SK-N-SH (cell line): ENCODE results near the gene DVL1. TPM values are rescaled to one million over a fixed set of nuclear protein-coding genes. Genes with fewer than 3 reads are reported as not detected.

Source experiments
- CTCF ChIA-PET: fragments of 300-600, 350-600 bp; formaldehyde crosslinking; extraction: SDS; loops from one replicate; lab custom pipeline; 2021; lab: Yijun Ruan, JAX
- POLR2A ChIA-PET: fragments of 350-600 bp; sonication (Branson Sonifier 250); formaldehyde crosslinking; extraction: SDS; loops from one replicate; lab custom pipeline; 2020; ENCODE audit warnings: antibody characterized with exemption, inconsistent platforms; lab: Yijun Ruan, JAX
- DNase-seq: peaks from one replicate; pipeline ENCODE4 v3.0.0; 2012
- H2AFZ ChIP-seq: fragments of 200-600 bp; sonication (generic); 2 replicates; pipeline ENCODE4 v1.8.1; 2016; ENCODE audit warnings: antibody characterized with exemption, mild to moderate bottlenecking, low read depth
- H3F3A ChIP-seq: fragments of 200-600 bp; sonication (generic); replicated peaks from 2 replicates; pipeline ENCODE3; 2016; ENCODE audit warnings: antibody characterized with exemption, mild to moderate bottlenecking; ENCODE audit not compliant: insufficient read depth
- H3K27ac ChIP-seq, 2 experiments: fragments of 200-500 bp in 1 of 2; fragments of 200-600 bp in 1 of 2; sonication (Bioruptor generic) in 1 of 2; sonication (generic), shearing (Covaris generic) in 1 of 2; 2 replicates each; pipeline versions ENCODE4 v1.5.1 to v1.6.1; 2014 to 2016; ENCODE audit warnings: low read depth in 2 of 2, inconsistent platforms in 1 of 2, low read length in 1 of 2, mild to moderate bottlenecking in 1 of 2, mixed read lengths in 1 of 2
- H3K27me3 ChIP-seq: fragments of 200-600 bp; sonication (generic), shearing (Covaris generic); 2 replicates; pipeline ENCODE4 v1.6.1; 2016; ENCODE audit warnings: mixed run types; ENCODE audit not compliant: insufficient read depth
- H3K36me3 ChIP-seq, 2 experiments: fragments of 200-500 bp in 1 of 2; fragments of 200-600 bp in 1 of 2; sonication (Bioruptor generic) in 1 of 2; sonication (generic) in 1 of 2; replicated peaks in 1 of 2; 2 replicates each; pipeline versions ENCODE3 to v1.5.1; 2014 to 2016; ENCODE audit warnings: low read length in 1 of 2, mild to moderate bottlenecking in 1 of 2; ENCODE audit not compliant: insufficient read depth in 2 of 2, control insufficient read depth in 1 of 2
- H3K4me1 ChIP-seq, 2 experiments: fragments of 200-500 bp in 1 of 2; fragments of 200-600 bp in 1 of 2; sonication (Bioruptor generic) in 1 of 2; sonication (generic), shearing (Covaris generic) in 1 of 2; 2 replicates each; pipeline versions ENCODE4 v1.5.1 to v1.6.1; 2014 to 2016; ENCODE audit warnings: low read depth in 1 of 2, low read length in 1 of 2, mixed run types in 1 of 2; ENCODE audit not compliant: insufficient read depth in 2 of 2, control insufficient read depth in 1 of 2
- H3K4me2 ChIP-seq: fragments of 200-600 bp; sonication (generic), shearing (Covaris generic); 2 replicates; pipeline ENCODE4 v1.6.1; 2017; ENCODE audit warnings: mixed run types
- H3K4me3 ChIP-seq, 2 experiments: fragments of 200-500 bp in 1 of 2; fragments of 200-600 bp in 1 of 2; sonication (Bioruptor generic) in 1 of 2; sonication (generic), shearing (Covaris generic) in 1 of 2; 2 replicates each; pipeline versions ENCODE4 v1.5.1 to v1.8.1; 2014 to 2016; ENCODE audit warnings: low read depth in 2 of 2, inconsistent platforms in 1 of 2, low read length in 1 of 2, mild to moderate bottlenecking in 1 of 2, mixed read lengths in 1 of 2, moderate library complexity in 1 of 2
- H3K79me2 ChIP-seq: fragments of 200-600 bp; sonication (generic); 2 replicates; pipeline ENCODE4 v1.8.1; 2017; ENCODE audit warnings: mild to moderate bottlenecking; ENCODE audit not compliant: insufficient read depth
- H3K9ac ChIP-seq: fragments of 200-600 bp; sonication (generic); 2 replicates; pipeline ENCODE4 v1.6.1; 2017; ENCODE audit warnings: mixed run types
- H3K9me2 ChIP-seq: fragments of 200-600 bp; sonication (generic); 2 replicates; pipeline ENCODE4 v1.6.1; 2017; ENCODE audit warnings: mixed run types
- H3K9me3 ChIP-seq: fragments of 200-600 bp; sonication (generic); 2 replicates; pipeline ENCODE4 v1.6.1; 2017; ENCODE audit warnings: mixed run types, mild to moderate bottlenecking, moderate library complexity
- H4K20me1 ChIP-seq: fragments of 200-600 bp; sonication (generic); 2 replicates; pipeline ENCODE4 v1.6.1; 2017; ENCODE audit warnings: mild to moderate bottlenecking, mixed run types; ENCODE audit not compliant: insufficient read depth
- ELF1 ChIP-seq: IDR thresholded peaks from 2 replicates; pipeline ENCODE4 v1.4.0; 2012
- EP300 ChIP-seq, 2 experiments: IDR thresholded peaks; 2 replicates each; pipeline versions ENCODE4 v1.4.0 to v1.6.1; 2012; ENCODE audit warnings: borderline replicate concordance in 1 of 2, low read depth in 1 of 2, low read length in 1 of 2
- EZH2phosphoT487 ChIP-seq: fragments of 200-600 bp; sonication (generic); IDR thresholded peaks from 2 replicates; pipeline ENCODE4 v1.6.1; 2017; ENCODE audit warnings: low read depth, mixed run types, mild to moderate bottlenecking, antibody characterized with exemption, moderate library complexity, borderline replicate concordance
- FOXM1 ChIP-seq: IDR thresholded peaks from 2 replicates; pipeline ENCODE4 v1.4.0; 2012; ENCODE audit warnings: low read depth, mild to moderate bottlenecking
- IRF3 ChIP-seq: fragments of 150-350 bp; IDR thresholded peaks from 2 replicates; pipeline ENCODE4 v1.6.1; 2016; ENCODE audit warnings: mild to moderate bottlenecking, low read depth, low read length
- JUND ChIP-seq: IDR thresholded peaks from 2 replicates; pipeline ENCODE4 v1.4.0; 2012
- MAX ChIP-seq: IDR thresholded peaks from 2 replicates; pipeline ENCODE4 v1.4.0; 2012; ENCODE audit warnings: low read depth
- MEF2A ChIP-seq: IDR thresholded peaks from 2 replicates; pipeline ENCODE4 v1.4.0; 2012; ENCODE audit warnings: low read depth, borderline replicate concordance
- NRF1 ChIP-seq: IDR thresholded peaks from 2 replicates; pipeline ENCODE4 v1.6.1; 2012; ENCODE audit warnings: low read depth, mild to moderate bottlenecking, low read length
- RCOR1 ChIP-seq: fragments of 150-350 bp; IDR thresholded peaks from 2 replicates; pipeline ENCODE4 v1.6.1; 2017; ENCODE audit warnings: antibody characterized with exemption, low read length
- SMC3 ChIP-seq: IDR thresholded peaks from 2 replicates; pipeline ENCODE4 v1.6.1; 2012; ENCODE audit warnings: low read depth, low read length, improper control_type of control experiment
- TAF1 ChIP-seq: IDR thresholded peaks from 2 replicates; pipeline ENCODE4 v1.6.1; 2012; ENCODE audit warnings: low read depth, mild to moderate bottlenecking, low read length, moderate library complexity, borderline replicate concordance
- USF1 ChIP-seq: IDR thresholded peaks from 2 replicates; pipeline ENCODE4 v1.4.0; 2012; ENCODE audit warnings: low read depth, borderline replicate concordance
- ZBTB33 ChIP-seq: IDR thresholded peaks from 2 replicates; pipeline ENCODE4 v1.4.0; 2012; ENCODE audit warnings: low read depth, borderline replicate concordance
- WGBS: methylation state at CpG from one replicate; pipeline ENCODE4 v1.1.6; 2017; ENCODE audit warnings: low lambda C conversion rate; 5-methylcytosine and 5-hydroxymethylcytosine counted together
- polyA plus RNA-seq, 3 experiments: library from polyadenylated mRNA; depleted of rRNA; stranded (reverse); fragments of >200 nt; gene quantifications; 2 replicates each; pipeline ENCODE4 v1.2.3, GENCODE V29; 2012

Gene DVL1
- polyA plus RNA-seq, 1 of the 3 experiments (the other 2 are of a cell fraction): 32.0 TPM

- ChIA-PET POLR2A (no interaction called here), CTCF (interaction anchor here (1.6 kb wide), 1 partner anchor 33 kb away, joined by 3 read pairs; the partner anchor contains the start of gene CCNL2)
- no peak for TF ChIP-seq NRF1
- TF ChIP-seq ELF1: no peak
- TF ChIP-seq JUND: no peak
- TF ChIP-seq FOXM1: no peak
- no peak for TF ChIP-seq EZH2phosphoT487
- no peak for TF ChIP-seq USF1
- WGBS: 63% methylated on average over 10 of the region's 10 CpGs
- no peak overlapping the region for H3K9ac ChIP-seq
- H3K27me3 ChIP-seq: no peaks in the 10 kb centered on the region
- no peak for DNase-seq
- no peak overlapping the region for H3K4me2 ChIP-seq
- no peak overlapping the region for H2AFZ ChIP-seq
- no peaks in the 10 kb centered on the region for H3K9me2 ChIP-seq
- H4K20me1 ChIP-seq: no peaks in the 10 kb centered on the region
- no peak overlapping the region for H3K4me3 ChIP-seq
- H3K79me2 ChIP-seq: no peaks in the 10 kb centered on the region
- H3K27ac ChIP-seq: no peak overlapping the region
- H3K36me3 ChIP-seq: no peaks in the 10 kb centered on the region
- peaks cover 2 to 3% of the 10 kb centered on the region in 2 experiments; a peak in 3 of 4 replicates for H3K4me1 ChIP-seq
- H3F3A ChIP-seq: peaks cover 9% of the 10 kb centered on the region
- no peaks in the 10 kb centered on the region for H3K9me3 ChIP-seq
These were observed 16.9 kb upstream of the DVL1 start for GRCh38 chr1:1365875-1366698.

- no peak for TF ChIP-seq USF1
- TF ChIP-seq RCOR1: no peak
- no peak for TF ChIP-seq TAF1
- TF ChIP-seq EP300 (IDR thresholded peaks at IDR 0.05; ENCODE audit: borderline replicate concordance in 1 of 2, low read depth in 1 of 2, low read length in 1 of 2): no peak
- TF ChIP-seq MAX: no peak
- no peak for TF ChIP-seq IRF3
- TF ChIP-seq SMC3: no peak
- TF ChIP-seq ZBTB33: no peak
- no peak for TF ChIP-seq EZH2phosphoT487
- no peak for TF ChIP-seq MEF2A
- TF ChIP-seq, all 33 proteins: peak for 0
- H3K9ac ChIP-seq: no peak overlapping the region
- no peaks in the 10 kb centered on the region for H3K9me2 ChIP-seq
- H2AFZ ChIP-seq: no peak overlapping the region
- no peaks in the 10 kb centered on the region for H4K20me1 ChIP-seq
- no peak for DNase-seq
- no peaks in the 10 kb centered on the region for H3K27me3 ChIP-seq
- H3K27ac ChIP-seq: no peak overlapping the region
- H3K4me3 ChIP-seq: no peak overlapping the region
- H3K9me3 ChIP-seq: no peaks in the 10 kb centered on the region
- POLR2A ChIA-PET: no interaction called here
- peaks cover 16 to 22% of the 10 kb centered on the region in 2 experiments; a peak in 3 of 4 replicates for H3K4me1 ChIP-seq
- H3K4me2 ChIP-seq: no peak overlapping the region
- H3K36me3 ChIP-seq: no peaks in the 10 kb centered on the region
- H3F3A ChIP-seq: peaks cover 11% of the 10 kb centered on the region
- CTCF ChIA-PET: interaction anchor here (1.6 kb wide), 1 partner anchor 35 kb away, joined by 3 read pairs; the partner anchor contains the start of gene CCNL2
- 84% methylated on average over 13 of the region's 14 CpGs for WGBS
- no peaks in the 10 kb centered on the region for H3K79me2 ChIP-seq
These were observed 15.0 kb upstream of the DVL1 start for GRCh38 chr1:1364266-1364665.
